IPS DF 19.7 (cell line): Measurements from ENCODE around the gene GLYATL3.

ENCODE experiments used
- DNase-seq: peaks from one replicate; pipeline ENCODE4 v3.0.0-alpha.2; 2013; ENCODE audit warnings: low read depth, low spot score

The GLYATL3 gene

DNA sequence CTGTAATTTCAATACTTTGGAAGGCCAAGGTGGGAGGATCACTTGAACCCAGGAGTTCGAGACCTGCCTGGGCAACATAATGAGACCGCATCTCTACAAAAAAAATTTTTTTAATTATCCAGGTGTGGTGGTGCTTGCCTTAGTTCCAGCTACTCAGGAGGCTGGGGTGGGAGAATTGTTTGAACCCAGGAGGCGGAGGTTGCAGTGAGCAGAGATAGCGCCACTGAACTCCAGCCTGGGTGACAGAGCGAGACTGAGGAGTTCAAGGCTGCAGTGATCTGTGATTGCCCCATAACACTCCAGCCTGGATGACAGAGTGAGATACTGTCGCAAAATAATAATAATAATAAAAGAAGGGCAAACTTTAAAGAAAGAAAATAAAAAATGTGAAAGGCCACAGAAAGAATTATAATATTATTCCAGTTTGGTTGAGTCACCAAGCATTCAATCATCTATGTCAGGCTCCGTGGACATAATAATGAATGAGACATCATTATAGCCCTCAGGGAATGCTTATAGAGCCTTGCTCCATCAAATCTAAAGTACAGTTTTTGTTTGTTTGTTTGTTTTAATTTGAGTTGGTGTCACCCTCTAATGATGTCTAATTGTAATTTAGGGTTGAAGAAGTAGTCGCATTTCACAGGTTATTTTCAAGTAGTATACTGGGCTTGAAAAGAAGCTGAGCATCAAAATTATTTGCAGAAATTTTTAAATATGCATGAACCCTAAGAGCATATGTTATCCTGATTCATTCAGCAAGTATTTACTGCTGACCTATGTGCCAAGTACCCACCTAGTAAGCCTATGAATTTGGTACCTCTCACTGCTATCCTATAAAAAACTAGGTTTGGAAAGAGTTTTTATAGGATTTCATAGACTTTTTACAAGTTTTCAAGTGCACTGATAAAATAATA lies 15.1 kb downstream of the GLYATL3 start:
- no peak for DNase-seq

DNA sequence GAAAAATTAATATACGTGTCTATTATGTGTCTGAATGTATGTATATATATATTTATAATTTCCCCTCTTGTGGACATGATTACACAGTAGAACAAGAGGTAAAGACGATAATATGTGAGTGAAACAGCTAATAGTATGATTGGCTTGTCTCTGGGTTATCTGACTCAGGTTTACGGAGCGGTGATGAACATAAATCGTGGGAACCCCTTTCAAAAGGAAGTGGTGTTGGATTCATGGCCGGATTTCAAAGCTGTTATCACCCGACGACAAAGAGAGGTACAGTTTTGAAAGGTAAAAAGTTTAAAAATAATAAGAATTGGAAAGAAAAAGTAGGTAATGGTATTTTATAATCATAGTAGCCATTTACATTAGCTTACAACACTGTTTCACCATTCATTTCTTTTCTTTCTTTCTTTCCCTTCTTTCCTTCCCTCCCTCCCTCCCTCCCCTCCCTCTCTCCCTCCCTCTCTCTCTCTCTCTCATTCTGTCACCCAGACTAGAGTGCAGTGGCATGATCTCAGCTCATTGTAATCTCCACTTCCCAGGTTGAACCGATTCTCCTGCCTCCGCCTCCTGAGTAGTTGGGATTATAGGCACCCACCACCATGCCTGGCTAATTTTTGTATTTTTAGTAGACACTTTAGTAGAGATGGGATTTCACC lies 15.9 kb downstream of the GLYATL3 start:
- DNase-seq, result no peak

DNA sequence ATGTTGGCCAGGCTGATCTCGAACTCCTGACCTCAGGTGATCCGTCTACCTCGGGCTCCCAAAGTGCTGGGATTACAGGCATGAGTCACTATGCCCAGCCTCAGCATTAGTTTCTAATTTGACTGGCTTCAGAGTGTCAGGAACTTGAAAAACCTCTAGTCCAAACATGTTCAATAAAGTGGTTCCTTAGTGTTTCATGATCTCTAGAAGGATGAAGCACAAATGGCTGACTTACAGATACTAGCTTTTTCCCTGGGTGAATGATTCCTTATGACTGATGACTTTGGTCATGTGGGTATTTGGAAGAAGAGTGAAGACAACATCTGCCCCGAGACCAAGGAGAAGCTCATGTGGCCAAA lies 16.4 kb downstream of the GLYATL3 start:
- DNase-seq, result no peak

DNA sequence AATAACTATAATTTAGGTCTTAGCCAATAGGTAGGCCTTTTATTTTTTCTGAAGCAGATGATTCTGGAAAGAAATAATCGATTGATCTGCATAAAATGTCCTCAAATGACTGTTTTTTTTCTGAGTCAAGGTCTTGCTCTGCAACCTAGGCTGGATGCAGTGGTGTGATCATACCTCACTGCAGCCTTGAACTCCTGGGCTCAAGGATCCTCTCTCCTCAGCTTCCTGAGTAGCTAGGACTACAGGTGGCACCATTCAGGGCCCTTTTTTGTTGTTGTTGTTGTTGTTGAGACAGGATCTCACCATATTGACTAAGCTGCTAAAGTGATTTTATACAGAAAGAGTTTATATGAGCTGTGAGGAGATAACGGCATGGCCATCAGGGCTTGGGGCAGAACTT lies 18.2 kb downstream of the GLYATL3 start:
- no peak for DNase-seq

DNA sequence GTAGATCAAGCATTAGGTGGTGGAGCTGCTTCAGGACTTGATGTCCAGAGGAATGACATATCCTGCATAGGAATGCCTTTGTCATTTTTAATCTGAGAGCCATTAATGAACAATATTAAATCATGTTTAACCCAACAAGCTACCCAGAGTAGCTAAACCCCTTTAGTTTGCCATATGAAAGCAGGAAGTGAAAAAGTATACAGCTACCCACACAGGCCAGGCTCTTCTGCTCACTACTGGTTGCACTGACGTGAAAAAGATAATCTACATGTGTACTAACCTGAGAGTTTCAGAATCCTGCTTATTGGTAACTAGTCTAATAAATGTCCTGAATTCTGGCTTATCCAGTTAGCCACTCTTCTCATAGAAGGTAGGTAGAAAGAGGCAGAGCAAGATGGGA lies 19.9 kb downstream of the GLYATL3 start:
- no peak for DNase-seq

DNA sequence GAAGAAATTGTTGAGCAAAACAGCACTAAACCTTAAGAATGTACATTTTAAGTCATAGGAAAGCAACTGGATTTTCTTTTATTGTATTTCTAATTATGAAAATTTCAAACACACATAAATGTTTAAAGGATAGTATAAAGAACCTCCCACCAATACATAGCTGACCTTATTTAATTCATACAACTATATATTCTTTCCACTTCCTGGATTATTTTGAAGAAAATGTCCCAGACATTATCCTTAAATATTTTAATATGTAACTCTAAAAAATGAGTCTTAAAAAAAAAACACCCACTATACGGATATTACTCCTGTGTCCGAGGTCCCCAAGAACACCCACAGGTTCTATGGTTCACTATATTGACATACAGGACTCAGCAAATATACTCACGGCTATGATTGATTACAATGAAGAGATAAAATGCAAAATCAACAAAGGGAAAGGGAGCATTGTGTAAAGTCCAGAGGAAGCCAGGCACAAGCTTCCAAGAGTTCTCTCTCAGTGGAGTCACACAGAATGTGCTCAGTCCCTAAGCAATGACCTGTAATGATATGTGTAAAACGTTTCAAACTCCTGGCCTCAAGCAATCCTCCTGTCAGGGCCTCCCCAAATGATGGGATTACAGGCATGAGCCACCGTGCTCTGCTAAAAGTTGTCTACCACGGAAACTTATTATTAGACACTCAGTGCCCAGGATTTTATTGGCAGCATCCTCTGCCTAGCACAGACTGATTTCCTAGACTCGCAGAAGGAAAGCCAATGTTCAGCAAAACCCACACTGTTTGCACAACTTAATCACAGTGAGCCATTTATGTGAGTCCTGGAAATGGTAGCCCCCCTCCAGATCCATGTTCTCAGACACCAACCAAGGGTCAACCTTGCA lies 23.2 kb downstream of the GLYATL3 start:
- no peak for DNase-seq

DNA sequence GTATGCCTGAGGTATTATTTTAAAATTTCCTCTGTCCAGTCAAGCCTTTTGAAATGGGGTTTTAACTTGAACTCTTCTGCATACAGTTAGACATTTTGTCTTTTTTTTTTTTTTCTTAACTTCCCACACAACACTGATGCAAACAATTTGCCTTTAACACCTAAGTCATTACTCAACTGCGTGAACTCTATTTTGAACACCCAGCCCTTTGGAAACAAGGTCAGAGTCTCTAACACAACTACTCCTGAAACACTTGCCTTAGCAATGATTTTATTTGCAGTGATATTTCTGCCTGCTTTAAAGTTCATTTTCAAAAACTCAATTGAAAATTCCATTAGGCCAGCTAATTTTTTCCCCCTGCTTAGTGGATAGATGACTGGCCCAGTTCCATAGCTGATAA lies 24.2 kb downstream of the GLYATL3 start:
- DNase-seq, result no peak

DNA sequence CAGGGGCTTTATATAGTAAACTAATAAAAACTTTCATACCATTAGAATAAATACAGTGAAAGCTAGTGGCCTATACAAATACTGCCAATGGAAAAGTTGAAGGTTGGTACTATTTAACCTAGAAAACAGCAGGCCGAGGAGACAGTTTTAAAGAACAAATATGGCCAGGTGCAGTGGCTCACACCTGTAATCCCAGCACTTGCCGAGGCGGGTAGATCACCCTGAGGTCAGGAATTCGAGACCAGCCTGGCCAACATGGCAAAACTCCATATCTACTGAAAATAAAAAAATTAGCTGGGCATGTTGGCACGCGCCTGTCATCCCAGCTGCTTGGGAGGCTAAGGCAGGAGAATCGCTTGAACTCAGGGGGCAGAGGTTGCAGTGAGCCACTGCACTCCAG lies 24.8 kb downstream of the GLYATL3 start:
- DNase-seq, result no peak

DNA sequence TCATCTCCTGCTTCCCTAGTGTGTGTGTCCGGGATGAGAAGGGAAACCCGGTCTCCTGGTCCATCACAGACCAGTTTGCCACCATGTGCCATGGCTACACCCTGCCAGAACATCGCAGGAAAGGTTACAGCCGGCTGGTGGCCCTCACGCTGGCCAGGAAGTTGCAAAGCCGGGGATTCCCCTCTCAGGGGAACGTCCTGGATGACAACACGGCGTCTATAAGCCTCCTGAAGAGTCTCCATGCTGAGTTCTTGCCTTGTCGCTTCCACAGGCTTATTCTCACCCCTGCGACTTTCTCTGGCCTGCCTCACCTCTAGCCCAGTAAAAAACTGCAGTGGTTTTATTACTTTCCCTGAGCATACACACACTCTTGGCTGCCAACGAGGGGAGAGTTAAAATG lies 26.9 kb downstream of the GLYATL3 start:
- DNase-seq, result no peak

DNA sequence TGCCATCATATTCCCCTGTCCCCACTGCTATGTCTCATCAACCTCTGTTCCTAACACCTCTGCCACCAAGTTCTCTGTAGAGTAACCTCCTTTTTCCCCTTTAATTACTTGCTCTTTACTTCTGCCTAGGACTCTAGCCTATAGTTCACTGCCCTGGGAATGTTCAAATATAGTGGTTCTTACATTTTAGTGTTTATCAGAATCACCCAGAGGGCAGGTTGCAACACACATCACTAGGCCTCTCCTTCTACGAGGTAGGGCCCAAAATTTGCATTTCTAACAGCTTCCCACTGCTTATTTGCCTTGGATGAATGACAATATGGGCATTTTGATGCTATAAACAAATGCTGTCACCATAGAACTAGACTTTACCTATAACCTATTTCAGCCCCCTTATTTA lies 27.6 kb downstream of the GLYATL3 start:
- DNase-seq, result no peak

DNA sequence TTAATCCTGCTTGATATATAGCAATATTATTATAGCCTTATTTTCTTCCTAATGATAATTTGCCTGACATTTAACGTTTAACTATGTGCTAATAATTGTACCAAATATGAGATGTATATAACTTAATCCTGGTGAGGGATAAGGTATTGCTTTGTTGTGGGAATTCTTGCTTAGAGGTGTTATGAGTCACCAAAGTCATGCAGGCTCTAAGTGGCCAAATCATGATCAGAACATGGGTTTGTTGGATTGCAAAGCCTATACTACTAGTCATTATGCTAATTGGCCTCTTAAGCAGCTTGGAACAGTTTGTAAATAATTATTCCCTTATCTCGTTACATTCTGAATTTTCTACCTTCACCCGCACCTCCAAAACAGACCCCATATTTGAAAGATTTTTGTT lies 28.8 kb downstream of the GLYATL3 start:
- DNase-seq, result no peak

DNA sequence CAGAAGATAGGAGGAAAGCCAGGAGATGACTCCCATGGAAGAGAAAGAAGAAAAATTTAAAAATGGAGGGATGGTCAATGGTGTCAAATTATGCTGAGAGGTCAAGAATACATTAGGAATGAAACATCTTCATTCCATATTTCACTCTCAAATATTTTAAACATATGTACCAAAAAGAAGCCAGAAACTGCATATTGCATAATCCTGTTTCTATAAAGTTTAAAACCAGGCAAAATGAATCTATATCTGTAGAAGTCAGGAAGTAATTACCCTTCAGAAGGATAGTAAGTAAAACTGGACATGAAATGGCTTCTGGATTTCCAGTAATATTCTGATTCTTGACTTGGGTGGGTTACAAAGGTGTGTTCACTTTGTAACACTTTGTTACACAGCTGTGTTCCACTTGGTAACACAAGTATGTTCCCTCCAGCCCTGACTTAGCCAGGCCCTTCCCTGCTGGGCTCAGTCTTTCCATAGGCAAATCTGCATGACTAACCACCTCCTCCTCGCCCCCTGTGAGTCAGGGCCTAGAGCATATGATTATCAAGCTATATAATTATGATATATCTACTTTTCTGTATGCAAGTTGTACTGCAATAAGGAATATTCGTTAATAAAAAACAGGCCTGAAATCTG lies 30.5 kb downstream of the GLYATL3 start:
- DNase-seq, result no peak

DNA sequence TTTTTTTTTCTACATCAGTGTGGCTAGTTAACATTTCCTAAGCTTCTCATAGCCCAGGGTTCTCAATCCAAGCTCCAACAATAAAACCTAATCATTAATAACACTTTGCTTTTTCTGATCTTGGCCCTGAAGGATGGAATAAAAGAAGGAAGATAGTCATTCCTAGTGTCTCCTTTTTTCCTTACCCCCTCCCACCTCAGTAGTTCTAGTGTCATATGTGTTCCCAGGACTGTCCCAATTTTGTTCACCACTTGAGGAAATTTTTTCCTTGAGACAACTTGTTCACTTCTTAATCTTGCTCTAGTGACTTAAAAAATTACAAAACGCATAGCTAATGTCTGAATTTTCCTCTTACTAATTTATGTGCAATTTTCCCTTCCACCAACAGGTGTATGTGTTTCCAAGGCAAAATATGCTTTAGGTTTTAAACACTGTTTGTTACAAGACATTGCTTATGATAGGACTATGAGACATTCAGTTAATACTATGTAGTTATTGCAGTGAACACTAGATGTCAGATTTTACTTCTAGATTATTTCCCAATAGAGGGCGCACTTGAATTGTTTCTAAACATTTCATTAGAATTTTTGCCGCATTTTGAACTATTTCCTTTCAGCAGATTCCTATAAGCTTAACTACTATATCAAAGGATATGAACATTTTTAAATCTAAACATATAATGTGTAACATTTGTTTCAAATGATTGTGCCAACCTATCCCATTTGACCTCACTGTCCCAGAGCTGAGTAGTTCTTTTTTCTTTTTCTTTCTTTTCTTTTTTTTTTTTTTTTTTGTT lies 32.2 kb downstream of the GLYATL3 start:
- no peak for DNase-seq

DNA sequence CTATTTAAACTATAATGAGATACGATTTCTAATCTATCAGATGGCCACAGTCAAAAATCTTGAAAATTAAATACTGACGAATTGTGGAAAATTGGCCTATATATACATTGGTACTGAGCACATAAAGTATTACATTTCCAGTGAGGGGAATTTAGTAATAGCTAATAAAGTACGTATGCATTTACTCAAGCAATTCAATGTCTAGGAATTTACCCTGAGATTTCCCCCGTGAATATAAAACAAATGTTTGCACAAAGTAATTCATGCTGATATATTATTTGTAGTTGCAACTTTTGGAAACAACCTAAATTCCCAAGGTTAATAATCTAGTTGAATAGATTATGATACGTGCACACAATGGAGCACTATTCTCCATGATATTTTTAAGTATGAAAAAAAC lies 36.1 kb downstream of the GLYATL3 start:
- no peak for DNase-seq

DNA sequence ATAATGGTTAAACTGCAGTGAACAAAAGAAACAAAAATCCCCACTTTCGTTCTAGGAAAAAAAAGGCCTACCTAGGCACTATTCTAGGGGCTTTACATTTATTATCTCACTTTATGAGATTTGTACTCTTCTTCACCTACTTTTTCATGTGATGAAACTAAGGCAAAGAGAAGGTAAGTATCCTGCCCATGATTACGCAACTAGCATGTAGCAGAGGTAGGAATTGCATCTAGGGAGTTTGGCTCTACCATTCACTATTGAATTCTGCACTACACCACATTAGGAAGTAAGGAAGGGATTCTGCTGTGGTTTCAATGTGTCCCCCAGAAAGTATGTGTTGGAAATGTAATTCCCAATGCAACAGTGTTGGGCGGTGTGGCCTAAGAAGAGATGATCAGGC lies 39.4 kb downstream of the GLYATL3 start:
- no peak for DNase-seq

DNA sequence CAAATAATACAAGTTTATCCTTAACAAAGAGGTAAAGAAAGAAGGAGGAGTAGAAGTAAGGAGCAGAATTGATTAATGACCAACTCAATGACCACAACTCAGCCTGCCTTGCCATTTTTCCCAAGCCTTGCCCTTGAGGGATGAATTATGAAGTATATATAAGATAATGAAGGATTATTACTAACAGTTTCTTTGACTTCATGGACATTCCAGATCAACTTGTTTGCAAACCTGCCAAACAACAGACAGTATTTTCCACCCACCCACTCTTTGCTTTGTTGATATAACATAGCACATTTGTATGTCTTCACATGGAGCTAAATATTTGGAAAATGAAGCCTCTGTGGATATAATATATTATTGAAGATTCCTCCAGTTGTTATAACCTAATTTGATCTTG lies 40.9 kb downstream of the GLYATL3 start:
- no peak for DNase-seq

DNA sequence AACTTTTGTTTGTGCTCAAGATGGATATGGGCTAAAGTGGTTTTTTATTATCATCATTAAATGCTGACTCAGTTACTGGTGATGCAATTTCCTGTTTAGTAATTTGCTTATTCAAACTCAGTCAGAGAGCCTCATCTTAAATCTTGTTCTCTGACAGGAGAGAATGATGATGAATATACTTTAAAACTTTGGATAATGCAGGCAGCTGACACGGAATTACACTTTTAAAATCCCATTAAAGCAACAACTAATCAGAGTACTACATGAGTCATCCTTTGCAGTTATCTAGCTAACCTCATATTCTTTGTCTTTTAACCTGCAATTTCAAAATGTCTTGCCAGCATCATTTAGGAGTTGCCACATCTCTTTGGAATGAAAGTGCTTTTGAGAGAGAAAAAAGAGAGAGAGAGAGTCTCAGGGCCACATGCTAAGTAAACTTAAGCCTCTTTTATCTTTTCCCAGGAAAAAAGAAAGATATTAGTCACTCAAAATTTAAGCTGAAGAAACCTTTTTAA lies 41.5 kb downstream of the GLYATL3 start:
- DNase-seq, result no peak

DNA sequence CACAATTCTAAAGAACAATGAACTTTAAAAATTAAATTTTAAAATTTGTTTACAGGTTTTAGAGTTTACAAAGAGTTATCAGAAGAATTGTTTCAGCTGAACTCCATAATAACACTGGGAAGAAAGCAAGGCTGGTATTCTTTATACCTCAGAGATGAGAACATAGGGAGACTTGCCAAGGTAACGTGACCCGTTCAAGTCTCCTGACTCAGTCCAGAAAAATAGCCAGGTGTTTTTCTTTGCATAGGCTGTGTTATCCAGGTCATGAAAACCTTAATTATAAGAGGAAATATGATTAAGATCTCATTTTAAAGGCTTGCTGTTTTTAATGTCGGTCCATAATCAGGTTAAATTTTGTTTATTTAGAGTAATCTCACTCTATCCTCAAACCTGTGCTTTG lies 42.2 kb downstream of the GLYATL3 start:
- no peak for DNase-seq

DNA sequence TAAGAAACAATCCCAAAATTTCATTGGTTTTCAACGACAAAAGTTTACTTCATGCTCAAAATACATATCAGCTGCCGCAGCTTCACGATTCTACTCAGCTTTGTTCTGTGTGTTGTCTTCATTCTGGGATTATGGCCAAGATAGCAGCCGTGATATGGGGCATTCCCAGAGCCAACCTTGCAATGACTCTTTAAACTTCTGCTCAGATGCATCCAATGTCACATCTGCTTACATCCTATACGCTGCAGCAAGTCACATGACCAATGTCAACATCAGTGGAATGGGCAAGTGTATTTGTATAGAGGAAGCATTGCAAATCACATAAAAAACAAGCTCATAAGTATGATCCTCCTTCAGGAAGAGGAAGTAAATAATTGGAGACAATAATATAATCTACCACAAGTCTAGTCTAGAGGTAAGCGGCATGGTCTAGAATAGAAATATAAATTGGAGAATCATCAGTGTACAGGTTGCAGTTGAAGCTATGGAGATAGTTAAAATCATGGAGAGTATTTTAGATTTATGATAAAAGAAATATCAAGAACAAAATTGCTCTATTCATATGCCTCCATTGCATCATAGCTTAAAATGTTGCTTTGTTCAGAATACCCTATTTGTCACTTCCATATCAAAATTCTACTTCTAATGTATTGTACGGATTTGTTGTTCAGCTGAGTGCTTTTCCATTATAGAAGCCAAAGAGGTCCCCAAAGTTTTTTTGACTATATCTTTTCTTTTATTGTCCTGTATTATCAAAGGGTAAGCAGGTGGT lies 43.5 kb downstream of the GLYATL3 start:
- no peak for DNase-seq

DNA sequence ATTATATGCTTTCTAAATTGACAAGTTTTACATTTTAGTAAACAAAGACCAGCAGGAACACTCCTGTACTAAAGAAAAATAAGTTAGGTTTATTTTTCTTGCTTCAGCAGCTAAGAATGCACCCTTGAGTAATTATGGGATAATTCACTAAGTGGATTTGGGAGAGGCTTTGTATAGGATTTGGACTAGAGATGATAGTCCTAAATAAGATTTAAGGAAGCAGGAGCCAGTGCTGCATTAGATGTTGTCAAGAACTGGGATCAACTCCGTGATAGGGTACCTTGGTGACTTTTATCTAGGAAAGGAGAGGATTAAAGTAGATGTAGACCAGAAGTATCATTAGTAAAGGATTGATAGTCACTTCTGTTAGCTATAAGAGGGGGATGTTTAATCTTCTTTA lies 46.6 kb downstream of the GLYATL3 start:
- no peak for DNase-seq
